AG10803 (cell line): ENCODE measurements around the gene CDK14.
"Not testable (repeated sequence)": the region's sequence is repeated elsewhere in the genome, so short reads cannot be mapped to it uniquely, and the experiment has no call there.

Source experiments
- DNase-seq: peaks from one replicate; pipeline ENCODE4 v3.0.0; 2010; ENCODE audit warnings: low read depth
- H3K4me3 ChIP-seq: 2 replicates; pipeline ENCODE4 v1.5.1; 2011; ENCODE audit warnings: mild to moderate bottlenecking, low read length, control low read depth
- TF ChIP-seq, protein P1 (sequence below): conservative IDR thresholded peaks from 2 replicates; pipeline ENCODE4 v1.5.1; 2011; ENCODE audit warnings: mild to moderate bottlenecking, low read length, control low read depth, inconsistent platforms

Gene CDK14

DNA sequence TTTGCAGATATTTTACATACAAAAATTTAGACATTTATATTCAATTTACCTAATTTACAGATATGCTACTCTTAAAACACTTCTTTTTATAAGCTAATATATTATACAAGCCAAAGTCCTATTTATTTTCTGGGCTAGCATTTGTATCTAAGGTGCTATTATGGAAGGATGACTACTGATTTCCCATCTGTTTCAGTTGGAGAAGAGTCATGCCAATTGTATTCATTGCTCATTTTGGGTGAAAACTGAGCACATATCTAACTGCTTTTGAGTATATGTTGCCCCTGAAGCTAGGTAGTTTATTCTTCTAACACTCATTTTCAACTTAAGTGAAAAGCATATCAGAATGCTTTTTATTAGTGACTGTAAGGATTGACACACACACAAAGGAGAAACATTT, 172.9 kb downstream of the CDK14 start:
- H3K4me3 ChIP-seq, result no peak overlapping the region
- DNase-seq, result no peak
- TF ChIP-seq, protein P1, sequence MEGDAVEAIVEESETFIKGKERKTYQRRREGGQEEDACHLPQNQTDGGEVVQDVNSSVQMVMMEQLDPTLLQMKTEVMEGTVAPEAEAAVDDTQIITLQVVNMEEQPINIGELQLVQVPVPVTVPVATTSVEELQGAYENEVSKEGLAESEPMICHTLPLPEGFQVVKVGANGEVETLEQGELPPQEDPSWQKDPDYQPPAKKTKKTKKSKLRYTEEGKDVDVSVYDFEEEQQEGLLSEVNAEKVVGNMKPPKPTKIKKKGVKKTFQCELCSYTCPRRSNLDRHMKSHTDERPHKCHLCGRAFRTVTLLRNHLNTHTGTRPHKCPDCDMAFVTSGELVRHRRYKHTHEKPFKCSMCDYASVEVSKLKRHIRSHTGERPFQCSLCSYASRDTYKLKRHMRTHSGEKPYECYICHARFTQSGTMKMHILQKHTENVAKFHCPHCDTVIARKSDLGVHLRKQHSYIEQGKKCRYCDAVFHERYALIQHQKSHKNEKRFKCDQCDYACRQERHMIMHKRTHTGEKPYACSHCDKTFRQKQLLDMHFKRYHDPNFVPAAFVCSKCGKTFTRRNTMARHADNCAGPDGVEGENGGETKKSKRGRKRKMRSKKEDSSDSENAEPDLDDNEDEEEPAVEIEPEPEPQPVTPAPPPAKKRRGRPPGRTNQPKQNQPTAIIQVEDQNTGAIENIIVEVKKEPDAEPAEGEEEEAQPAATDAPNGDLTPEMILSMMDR, result no peak

DNA sequence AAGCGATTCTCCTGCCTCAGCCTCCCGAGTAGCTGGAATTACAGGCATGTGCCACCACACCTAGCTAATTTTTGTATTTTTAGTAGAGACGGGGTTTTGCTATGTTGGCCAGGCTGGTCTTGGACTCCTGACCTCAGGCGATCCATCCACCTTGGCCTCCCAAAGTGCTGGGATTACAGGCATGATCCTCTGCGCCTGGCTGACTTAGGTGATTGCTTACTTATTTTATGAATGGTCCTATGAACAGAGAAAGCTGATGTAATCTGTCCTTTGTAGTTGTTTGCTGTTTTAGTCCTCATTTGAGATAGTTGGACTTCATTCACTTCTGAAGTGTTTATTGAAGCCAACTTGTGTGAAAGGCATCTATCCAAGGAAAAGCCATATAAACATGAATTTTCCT, 173.4 kb downstream of the CDK14 start:
- H3K4me3 ChIP-seq, DNase-seq: not testable (repeated sequence)

GRCh38 chr7:90771281-90771680, 175.2 kb downstream of the CDK14 start:
- TF ChIP-seq, protein P1, result no peak
- peak; percentile 74 for DNase-seq
- no peak overlapping the region for H3K4me3 ChIP-seq

- TF ChIP-seq, protein P1, result no peak
- no peak for DNase-seq
- H3K4me3 ChIP-seq, result no peak overlapping the region
These were observed 176.3 kb downstream of the CDK14 start for GRCh38 chr7:90772410-90772809.

DNA sequence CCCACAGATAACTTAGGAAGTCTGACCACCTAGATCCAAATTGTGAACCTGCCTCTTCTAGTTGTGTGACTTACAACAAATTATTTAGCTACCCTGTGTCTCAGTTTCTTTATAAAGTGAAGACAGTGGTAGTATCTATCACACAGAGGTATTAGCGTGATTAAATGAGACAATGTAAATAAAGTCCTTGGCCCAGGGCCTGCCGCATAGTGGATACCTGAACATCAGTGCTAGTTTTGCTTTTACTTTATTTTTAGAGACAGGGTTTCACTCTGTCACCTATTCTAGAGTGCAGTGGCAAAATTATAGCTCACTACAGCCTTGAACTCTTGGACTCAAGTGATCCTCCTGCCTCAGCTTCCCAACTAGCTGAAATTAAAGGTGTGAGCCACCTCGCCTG, 177.1 kb downstream of the CDK14 start:
- TF ChIP-seq, protein P1, result no peak
- no peak overlapping the region for H3K4me3 ChIP-seq
- DNase-seq, result no peak

DNA sequence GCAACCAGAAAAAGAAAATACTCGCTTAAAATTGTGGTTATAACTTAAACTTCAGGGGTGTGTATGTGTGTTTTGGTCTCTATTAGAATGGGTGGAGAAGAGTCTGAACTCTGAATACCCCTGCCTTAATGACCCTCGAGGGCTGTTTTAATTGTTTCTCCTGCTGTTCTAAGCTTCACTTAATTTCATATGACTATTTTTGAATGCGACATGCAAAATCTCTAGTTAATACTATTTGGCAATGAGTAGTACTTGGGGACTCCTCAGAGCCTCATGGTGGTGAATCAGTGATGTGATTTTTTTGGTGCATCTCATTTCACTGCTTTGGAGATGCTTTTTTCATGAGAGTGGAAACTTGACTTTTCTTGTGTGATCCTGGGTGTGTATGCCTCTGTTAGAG, 178.6 kb downstream of the CDK14 start:
- TF ChIP-seq, protein P1, result no peak
- no peak overlapping the region for H3K4me3 ChIP-seq

GRCh38 chr7:90775383-90775965, 179.4 kb downstream of the CDK14 start:
- no peak overlapping the region for H3K4me3 ChIP-seq
- no peak for DNase-seq
- TF ChIP-seq, protein P1, result no peak

More for the DNA sequence above, 178.6 kb downstream of the CDK14 start:
- no peak for DNase-seq

DNA sequence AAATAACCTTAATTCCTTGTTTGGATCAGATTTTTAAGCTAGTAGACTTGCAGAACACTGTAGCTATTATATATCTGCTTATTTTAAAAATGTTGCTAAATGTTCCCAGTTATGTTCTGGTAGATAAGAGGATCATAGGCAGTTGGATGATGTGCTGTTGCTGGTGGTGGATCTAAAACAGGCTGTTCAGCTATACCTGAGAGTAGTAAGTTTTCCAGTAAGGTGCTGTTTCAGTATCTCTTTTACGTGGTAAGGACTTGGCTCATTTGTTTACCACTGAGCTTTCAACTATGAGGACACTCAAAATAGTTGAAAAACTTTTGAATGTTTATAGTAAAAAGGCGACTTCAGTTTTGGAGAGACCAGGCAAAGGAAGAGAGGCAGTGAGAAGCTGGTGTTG, 180.9 kb downstream of the CDK14 start:
- TF ChIP-seq, protein P1, result no peak
- no peak overlapping the region for H3K4me3 ChIP-seq
- no peak for DNase-seq
